ENCODE measurements around the gene RAB33B. TPM values are rescaled to one million over a fixed set of nuclear protein-coding genes. Genes with fewer than 3 reads are reported as not detected.

Gene RAB33B
- total and polyA plus RNA-seq, 5 donors from 2014 or later = 14.8 to 19.2 (median 16.0) TPM

- Mint-ChIP-seq H3K27ac (peak overlapping the region in 1 of 3 donors; percentile 57), H3K4me1 (peaks cover 10 to 21% (median 17%) of the 10 kb centered on the region in 4 donors), H3K4me3 (no peak overlapping the region), H3K27me3 (no peaks in the 10 kb centered on the region), H3K9me3 (no peaks in the 10 kb centered on the region), H3K36me3 (peaks cover 48% of the 10 kb centered on the region)
- Histone ChIP-seq H3K27ac (ENCODE audit: insufficient read depth, low read length, poor library complexity, severe bottlenecking) (no peak overlapping the region), H3K9me3 (ENCODE audit: control insufficient read depth in 2 of 2, low read length in 2 of 2) (no peaks in the 10 kb centered on the region), H3K4me1 (ENCODE audit: control insufficient read depth, insufficient read depth, low read length, poor library complexity, severe bottlenecking) (peaks cover 3% of the 10 kb centered on the region), H3K4me3 (ENCODE audit: low read depth, low read length) (no peak overlapping the region), H3K27me3 (ENCODE audit: control insufficient read depth, insufficient read depth, low read length) (no peaks in the 10 kb centered on the region), H3K36me3 (ENCODE audit: control insufficient read depth, insufficient read depth, low read length) (peaks cover 72% of the 10 kb centered on the region)
- DNase-seq (no peak), ATAC-seq (ENCODE audit: low read depth in 2 of 2) (no peak)
These were observed 70.2 kb downstream of the RAB33B start for GRCh38 chr4:139524062-139524631.

- no peak overlapping the region for H3K27ac ChIP-seq (ENCODE audit: insufficient read depth, low read length, poor library complexity, severe bottlenecking)
- Mint-ChIP-seq H3K27me3 (no peaks in the 10 kb centered on the region), H3K9me3 (no peaks in the 10 kb centered on the region), H3K4me3 (no peak overlapping the region), H3K36me3 (peaks cover 44% of the 10 kb centered on the region), H3K4me1 (peaks cover 14 to 25% (median 20%) of the 10 kb centered on the region in 4 donors), H3K27ac (peak overlapping the region in 2 of 3 donors; percentile 15 to 36)
- peaks cover 62% of the 10 kb centered on the region for H3K36me3 ChIP-seq (ENCODE audit: control insufficient read depth, insufficient read depth, low read length)
- ATAC-seq (ENCODE audit: low read depth in 2 of 2) (peak in 1 of 2 donors; percentile 46), DNase-seq (no peak)
- H3K4me1 ChIP-seq (ENCODE audit: control insufficient read depth, insufficient read depth, low read length, poor library complexity, severe bottlenecking) = peaks cover 3% of the 10 kb centered on the region
- no peak overlapping the region for H3K4me3 ChIP-seq (ENCODE audit: low read depth, low read length)
- no peaks in the 10 kb centered on the region for H3K27me3 ChIP-seq (ENCODE audit: control insufficient read depth, insufficient read depth, low read length)
- H3K9me3 ChIP-seq (ENCODE audit: control insufficient read depth in 2 of 2, low read length in 2 of 2) = no peaks in the 10 kb centered on the region
These were observed 71.5 kb downstream of the RAB33B start for GRCh38 chr4:139525414-139525813.

Other genes with a start within 250 kb of the RAB33B start
- gene MGARP, start 173.9 kb upstream of the RAB33B start, total RNA-seq = 0.49 TPM
- gene MGARP, start 173.9 kb upstream of the RAB33B start, polyA plus RNA-seq = under 1 TPM in 3 of 4 donors, not detected in 1; 0.18 to 0.37 (median 0.37) TPM
- 48.8 TPM for gene NAA15, start 152.6 kb upstream of the RAB33B start, total RNA-seq
- 10 to 100 TPM; 32.5 to 46.8 (median 35.1) TPM for gene NAA15, start 152.6 kb upstream of the RAB33B start, polyA plus RNA-seq
- gene NDUFC1, start 151.6 kb upstream of the RAB33B start, total RNA-seq = 23.2 TPM
- gene NDUFC1, start 151.6 kb upstream of the RAB33B start, polyA plus RNA-seq = 100 to 1,000 TPM; 174 to 207 (median 191) TPM
- 50.8 TPM for gene SETD7, start 102.1 kb downstream of the RAB33B start, total RNA-seq
- gene SETD7, start 102.1 kb downstream of the RAB33B start, polyA plus RNA-seq = 10 to 100 TPM in 2 of 4 donors, 1 to 10 TPM in 2; 8.9 to 13.8 (median 10.1) TPM
- gene MGST2, start 211.7 kb downstream of the RAB33B start, total RNA-seq = 12.3 TPM
- 10 to 100 TPM; 33.1 to 64.9 (median 46.4) TPM for gene MGST2, start 211.7 kb downstream of the RAB33B start, polyA plus RNA-seq